DND-41 (cell line): ENCODE measurements around the gene PANK4.

Experiments used
- CTCF ChIP-seq: IDR thresholded peaks from 2 replicates; pipeline ENCODE4 v1.5.1; 2012; ENCODE audit warnings: borderline replicate concordance, low read length, moderate library complexity, mild to moderate bottlenecking; ENCODE audit not compliant: poor library complexity, severe bottlenecking; ENCODE audit errors: extremely low read depth
- EZH2 ChIP-seq: IDR thresholded peaks from 3 replicates; pipeline ENCODE4 v1.6.1; 2012; ENCODE audit warnings: borderline replicate concordance, low read depth, mild to moderate bottlenecking, moderate library complexity, low read length, inconsistent platforms; ENCODE audit not compliant: severe bottlenecking

- TF ChIP-seq CTCF (no peak), EZH2 (no peak)
These were observed 22.7 kb downstream of the PANK4 start for GRCh38 chr1:2503554-2504224.
